HL-60 (cell line): ENCODE results near the gene CAPZA1.

Source experiments
- DNase-seq, 2 experiments: peaks; one replicate each; pipeline ENCODE4 v3.0.0-alpha.2; 2010 to 2020; ENCODE audit warnings: low read depth in 1 of 2, low spot score in 1 of 2
- H3K27ac ChIP-seq: fragments of 250-450 bp; sonication (Bioruptor Pico); replicated peaks from 2 replicates; pipeline ENCODE4 v1.5.1; 2020; ENCODE audit warnings: mild to moderate bottlenecking, moderate library complexity
- H3K27me3 ChIP-seq: fragments of 250-450 bp; sonication (Bioruptor Pico); 2 replicates; pipeline ENCODE4 v1.5.1; 2021; ENCODE audit warnings: mild to moderate bottlenecking, moderate library complexity; ENCODE audit not compliant: insufficient read depth, poor library complexity, severe bottlenecking
- H3K4me3 ChIP-seq: replicated peaks from 2 replicates; pipeline ENCODE4 v1.5.1; 2011; ENCODE audit warnings: mild to moderate bottlenecking, control low read depth, low read length; ENCODE audit not compliant: insufficient read depth
- GABPA ChIP-seq: IDR thresholded peaks from 2 replicates; pipeline ENCODE4 v1.6.1; 2012; ENCODE audit warnings: low read depth
- POLR2AphosphoS5 ChIP-seq: IDR thresholded peaks from 2 replicates; pipeline ENCODE4 v1.6.1; 2012; ENCODE audit warnings: low read depth
- SPI1 ChIP-seq: IDR thresholded peaks from 2 replicates; pipeline ENCODE4 v1.6.1; 2012; ENCODE audit warnings: low read depth, mild to moderate bottlenecking, borderline replicate concordance
- TF ChIP-seq, protein P1 (sequence below): IDR thresholded peaks from one replicate; pipeline ENCODE4 v1.5.1; 2011; ENCODE audit warnings: low read length, control low read depth, inconsistent platforms; ENCODE audit not compliant: insufficient read depth
- TF ChIP-seq, protein P2 (sequence below): IDR thresholded peaks from 2 replicates; pipeline ENCODE4 v1.6.1; 2012; ENCODE audit warnings: low read depth; ENCODE audit not compliant: insufficient replicate concordance

CAPZA1 gene

DNA sequence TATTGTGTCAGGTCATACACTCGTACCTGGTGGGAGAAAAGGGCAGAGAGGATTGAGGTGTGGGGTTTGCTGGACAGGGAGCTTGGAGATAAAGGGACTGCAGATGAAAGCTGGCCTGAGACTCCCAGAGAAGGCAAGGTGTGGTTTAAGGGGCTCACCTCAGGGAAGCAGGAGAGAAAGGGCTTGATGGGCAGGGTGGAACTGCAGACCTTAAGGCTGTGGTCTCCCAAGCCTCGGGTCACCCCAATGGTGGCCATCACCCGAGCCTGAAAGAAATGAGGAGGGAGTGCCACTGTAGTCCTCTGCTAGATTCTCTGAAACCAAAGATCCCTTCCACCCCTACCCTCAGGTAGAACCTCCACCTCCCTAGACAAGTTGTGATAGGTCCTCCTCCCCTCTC, 91.0 kb downstream of the CAPZA1 start:
- no peak overlapping the region for H3K4me3 ChIP-seq
- no peak for DNase-seq
- TF ChIP-seq GABPA (no peak), SPI1 (no peak), POLR2AphosphoS5 (no peak)
- TF ChIP-seq, protein P1, sequence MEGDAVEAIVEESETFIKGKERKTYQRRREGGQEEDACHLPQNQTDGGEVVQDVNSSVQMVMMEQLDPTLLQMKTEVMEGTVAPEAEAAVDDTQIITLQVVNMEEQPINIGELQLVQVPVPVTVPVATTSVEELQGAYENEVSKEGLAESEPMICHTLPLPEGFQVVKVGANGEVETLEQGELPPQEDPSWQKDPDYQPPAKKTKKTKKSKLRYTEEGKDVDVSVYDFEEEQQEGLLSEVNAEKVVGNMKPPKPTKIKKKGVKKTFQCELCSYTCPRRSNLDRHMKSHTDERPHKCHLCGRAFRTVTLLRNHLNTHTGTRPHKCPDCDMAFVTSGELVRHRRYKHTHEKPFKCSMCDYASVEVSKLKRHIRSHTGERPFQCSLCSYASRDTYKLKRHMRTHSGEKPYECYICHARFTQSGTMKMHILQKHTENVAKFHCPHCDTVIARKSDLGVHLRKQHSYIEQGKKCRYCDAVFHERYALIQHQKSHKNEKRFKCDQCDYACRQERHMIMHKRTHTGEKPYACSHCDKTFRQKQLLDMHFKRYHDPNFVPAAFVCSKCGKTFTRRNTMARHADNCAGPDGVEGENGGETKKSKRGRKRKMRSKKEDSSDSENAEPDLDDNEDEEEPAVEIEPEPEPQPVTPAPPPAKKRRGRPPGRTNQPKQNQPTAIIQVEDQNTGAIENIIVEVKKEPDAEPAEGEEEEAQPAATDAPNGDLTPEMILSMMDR, result no peak
- TF ChIP-seq, protein P2, sequence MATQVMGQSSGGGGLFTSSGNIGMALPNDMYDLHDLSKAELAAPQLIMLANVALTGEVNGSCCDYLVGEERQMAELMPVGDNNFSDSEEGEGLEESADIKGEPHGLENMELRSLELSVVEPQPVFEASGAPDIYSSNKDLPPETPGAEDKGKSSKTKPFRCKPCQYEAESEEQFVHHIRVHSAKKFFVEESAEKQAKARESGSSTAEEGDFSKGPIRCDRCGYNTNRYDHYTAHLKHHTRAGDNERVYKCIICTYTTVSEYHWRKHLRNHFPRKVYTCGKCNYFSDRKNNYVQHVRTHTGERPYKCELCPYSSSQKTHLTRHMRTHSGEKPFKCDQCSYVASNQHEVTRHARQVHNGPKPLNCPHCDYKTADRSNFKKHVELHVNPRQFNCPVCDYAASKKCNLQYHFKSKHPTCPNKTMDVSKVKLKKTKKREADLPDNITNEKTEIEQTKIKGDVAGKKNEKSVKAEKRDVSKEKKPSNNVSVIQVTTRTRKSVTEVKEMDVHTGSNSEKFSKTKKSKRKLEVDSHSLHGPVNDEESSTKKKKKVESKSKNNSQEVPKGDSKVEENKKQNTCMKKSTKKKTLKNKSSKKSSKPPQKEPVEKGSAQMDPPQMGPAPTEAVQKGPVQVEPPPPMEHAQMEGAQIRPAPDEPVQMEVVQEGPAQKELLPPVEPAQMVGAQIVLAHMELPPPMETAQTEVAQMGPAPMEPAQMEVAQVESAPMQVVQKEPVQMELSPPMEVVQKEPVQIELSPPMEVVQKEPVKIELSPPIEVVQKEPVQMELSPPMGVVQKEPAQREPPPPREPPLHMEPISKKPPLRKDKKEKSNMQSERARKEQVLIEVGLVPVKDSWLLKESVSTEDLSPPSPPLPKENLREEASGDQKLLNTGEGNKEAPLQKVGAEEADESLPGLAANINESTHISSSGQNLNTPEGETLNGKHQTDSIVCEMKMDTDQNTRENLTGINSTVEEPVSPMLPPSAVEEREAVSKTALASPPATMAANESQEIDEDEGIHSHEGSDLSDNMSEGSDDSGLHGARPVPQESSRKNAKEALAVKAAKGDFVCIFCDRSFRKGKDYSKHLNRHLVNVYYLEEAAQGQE, result no peak
- peaks cover 49% of the 10 kb centered on the region for H3K27me3 ChIP-seq
- H3K27ac ChIP-seq, result no peak overlapping the region

DNA sequence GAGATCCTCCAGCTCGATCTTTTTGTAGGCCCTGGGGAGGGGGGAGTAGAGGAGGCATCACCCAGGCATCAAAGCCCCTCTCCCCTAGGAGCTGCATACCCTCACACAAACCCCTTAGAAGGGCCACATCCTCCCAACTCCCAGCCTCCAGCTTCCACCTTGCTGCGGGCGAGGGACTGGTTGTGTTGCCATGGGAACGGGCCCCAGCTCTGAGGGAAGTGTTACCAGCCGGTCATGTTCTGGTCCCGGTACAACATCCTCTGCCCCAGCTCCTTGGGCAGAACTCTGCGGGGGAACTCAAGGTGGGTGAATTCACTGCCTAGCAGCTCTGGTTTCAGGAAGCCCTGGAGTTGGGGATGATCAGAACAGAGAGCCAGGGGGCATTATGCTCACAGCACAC, 91.4 kb downstream of the CAPZA1 start:
- DNase-seq, result no peak

DNA sequence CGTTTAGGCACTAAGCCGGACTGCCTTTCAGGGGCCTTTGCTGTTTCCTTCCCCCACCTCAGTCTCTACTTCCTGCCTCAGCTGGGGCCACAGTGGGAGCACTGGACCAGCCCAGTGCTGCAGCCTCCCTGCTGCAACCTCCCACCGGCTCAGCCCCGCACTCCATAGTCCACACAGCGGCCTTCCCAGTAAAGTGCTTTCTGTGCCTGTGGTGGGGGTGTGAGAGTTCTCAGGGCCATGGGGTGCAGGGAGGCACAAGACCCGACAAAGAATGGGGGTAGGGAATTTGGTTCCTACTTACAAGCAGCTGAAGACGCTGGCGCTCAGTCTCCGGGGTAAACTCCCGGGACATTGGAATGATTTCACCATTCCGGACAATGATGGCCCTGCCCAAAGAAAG, 92.0 kb downstream of the CAPZA1 start:
- TF ChIP-seq SPI1 (no peak), GABPA (no peak), POLR2AphosphoS5 (no peak)
- TF ChIP-seq, protein P2, result no peak
- TF ChIP-seq, protein P1, result no peak
- no peak overlapping the region for H3K27ac ChIP-seq
- H3K4me3 ChIP-seq, result no peak overlapping the region
- H3K27me3 ChIP-seq, result peaks cover 45% of the 10 kb centered on the region
- no peak for DNase-seq

More for the DNA sequence above, 91.4 kb downstream of the CAPZA1 start:
- H3K27ac ChIP-seq, result no peak overlapping the region
- no peak overlapping the region for H3K4me3 ChIP-seq
- TF ChIP-seq POLR2AphosphoS5, result no peak
- TF ChIP-seq, protein P2, result no peak
- no peak for TF ChIP-seq GABPA
- TF ChIP-seq SPI1, result no peak
- TF ChIP-seq, protein P1, result no peak
- H3K27me3 ChIP-seq, result peaks cover 49% of the 10 kb centered on the region
